KOPT-K1 (cell line): Measurements from ENCODE around the gene NEB.
"Not testable (repeated sequence)": the region's sequence is repeated elsewhere in the genome, so short reads cannot be mapped to it uniquely, and the experiment has no call there.

Experiments used
- H3K27ac ChIP-seq: fragments of 200-600 bp; sonication (generic); 2 replicates; pipeline ENCODE4 v1.5.1; 2016; ENCODE audit warnings: antibody characterized with exemption, mild to moderate bottlenecking, low read depth, low read length; ENCODE audit not compliant: poor library complexity, severe bottlenecking
- H3K36me3 ChIP-seq: fragments of 200-600 bp; sonication (generic); 2 replicates; pipeline ENCODE4 v1.5.1; 2017; ENCODE audit warnings: antibody characterized with exemption, mild to moderate bottlenecking, low read length, moderate library complexity; ENCODE audit not compliant: insufficient read depth
- H3K9me3 ChIP-seq: fragments of 200-600 bp; sonication (generic); 2 replicates; pipeline ENCODE4 v1.5.1; 2017; ENCODE audit warnings: antibody characterized with exemption, low read length, mild to moderate bottlenecking; ENCODE audit not compliant: insufficient read depth, poor library complexity, severe bottlenecking

NEB gene

DNA sequence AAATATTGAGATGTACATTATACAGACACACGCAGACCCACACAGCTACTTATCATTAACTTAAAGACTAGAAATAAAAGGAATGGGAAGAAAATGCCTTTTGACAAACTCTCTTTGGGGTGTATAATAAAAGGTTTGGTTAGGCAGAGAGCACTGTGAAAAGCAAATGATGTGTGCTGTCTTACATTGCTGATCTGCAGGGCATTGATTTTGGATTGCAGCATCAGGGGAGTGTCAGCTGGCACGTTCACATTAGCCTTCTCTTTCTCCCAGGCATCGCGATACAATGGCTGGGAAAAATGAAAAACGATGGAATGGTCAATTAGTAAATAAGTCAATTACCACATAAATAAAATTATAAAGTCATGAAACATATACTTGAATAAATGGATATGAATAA is 131.9 kb downstream of the NEB start:
- H3K9me3 ChIP-seq, H3K36me3 ChIP-seq, H3K27ac ChIP-seq: not testable (repeated sequence)

DNA sequence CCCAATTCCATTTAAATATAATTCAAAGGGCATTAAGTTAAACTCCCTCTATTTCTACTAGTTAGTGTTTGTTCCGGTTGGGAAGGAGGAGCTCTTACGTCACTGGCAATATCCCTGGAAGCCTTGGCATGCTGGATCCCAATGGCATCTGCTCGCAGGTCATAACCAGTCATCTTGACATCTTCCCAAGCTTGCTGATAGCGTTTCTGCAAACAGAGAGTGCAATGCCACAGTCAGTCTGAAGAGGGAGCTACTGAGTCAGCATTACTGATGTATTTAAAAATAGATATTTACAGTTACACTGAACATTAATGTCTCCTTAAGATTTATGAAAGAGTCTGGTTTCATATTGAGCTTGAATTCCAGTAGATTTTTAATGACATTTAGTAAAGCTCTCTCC is 132.5 kb downstream of the NEB start:
- not testable (repeated sequence) for H3K27ac ChIP-seq, H3K36me3 ChIP-seq, H3K9me3 ChIP-seq

DNA sequence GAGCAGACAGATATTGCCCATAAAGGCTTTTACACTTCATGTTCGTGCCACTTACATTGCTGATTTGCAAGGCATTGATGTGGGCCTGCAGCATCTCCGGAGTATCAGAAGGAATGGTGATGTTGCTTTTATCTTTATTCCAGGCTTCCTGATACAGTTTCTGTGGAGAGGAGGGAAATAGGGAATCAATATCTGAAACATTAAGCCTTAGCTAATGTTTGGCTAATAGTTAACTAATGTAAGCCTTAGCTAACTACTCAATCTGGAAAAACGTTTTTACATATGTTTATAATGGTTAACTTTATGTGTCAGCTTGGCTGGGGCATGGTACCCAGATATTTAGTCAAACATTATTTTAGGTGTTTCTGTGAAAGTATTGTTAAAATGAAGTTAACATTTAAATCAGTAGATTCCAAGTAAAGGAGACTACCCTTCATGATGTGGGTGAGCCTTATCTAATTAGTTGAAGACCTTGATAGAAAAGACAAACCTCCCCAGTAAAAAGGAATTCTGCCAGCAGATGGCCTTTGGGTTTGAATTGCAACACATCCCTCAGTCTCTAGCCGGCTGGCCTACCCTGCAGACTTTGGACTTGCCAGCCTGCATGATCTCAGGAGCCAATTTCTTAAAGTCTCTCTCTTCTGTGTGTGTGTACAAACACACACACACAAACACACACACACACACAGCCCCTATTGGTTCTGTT is 137.2 kb downstream of the NEB start:
- not testable (repeated sequence) for H3K27ac ChIP-seq, H3K36me3 ChIP-seq, H3K9me3 ChIP-seq

DNA sequence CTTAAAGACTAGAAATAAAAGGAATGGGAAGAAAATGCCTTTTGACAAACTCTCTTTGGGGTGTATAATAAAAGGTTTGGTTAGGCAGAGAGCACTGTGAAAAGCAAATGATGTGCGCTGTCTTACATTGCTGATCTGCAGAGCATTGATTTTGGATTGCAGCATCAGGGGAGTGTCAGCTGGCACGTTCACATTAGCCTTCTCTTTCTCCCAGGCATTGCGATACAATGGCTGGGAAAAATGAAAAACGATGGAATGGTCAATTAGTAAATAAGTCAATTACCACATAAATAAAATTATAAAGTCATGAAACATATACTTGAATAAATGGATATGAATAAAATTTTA is 142.4 kb downstream of the NEB start:
- not testable (repeated sequence) for H3K36me3 ChIP-seq, H3K9me3 ChIP-seq, H3K27ac ChIP-seq

DNA sequence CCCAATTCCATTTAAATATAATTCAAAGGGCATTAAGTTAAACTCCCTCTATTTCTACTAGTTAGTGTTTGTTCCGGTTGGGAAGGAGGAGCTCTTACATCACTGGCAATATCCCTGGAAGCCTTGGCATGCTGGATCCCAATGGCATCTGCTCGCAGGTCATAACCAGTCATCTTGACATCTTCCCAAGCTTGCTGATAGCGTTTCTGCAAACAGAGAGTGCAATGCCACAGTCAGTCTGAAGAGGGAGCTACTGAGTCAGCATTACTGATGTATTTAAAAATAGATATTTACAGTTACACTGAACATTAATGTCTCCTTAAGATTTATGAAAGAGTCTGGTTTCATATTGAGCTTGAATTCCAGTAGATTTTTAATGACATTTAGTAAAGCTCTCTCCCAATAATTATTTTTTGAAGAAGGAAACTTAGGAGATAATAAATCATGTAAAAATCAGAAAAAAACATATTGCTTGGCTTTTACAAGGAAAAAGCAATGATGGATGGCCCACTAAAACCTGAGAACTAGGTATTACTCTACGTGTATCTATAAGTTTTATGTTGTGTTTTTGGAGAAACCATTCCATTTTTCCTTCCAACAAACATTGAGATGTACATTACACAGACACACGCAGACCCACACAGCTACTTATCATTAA is 142.9 kb downstream of the NEB start:
- not testable (repeated sequence) for H3K27ac ChIP-seq, H3K36me3 ChIP-seq

DNA sequence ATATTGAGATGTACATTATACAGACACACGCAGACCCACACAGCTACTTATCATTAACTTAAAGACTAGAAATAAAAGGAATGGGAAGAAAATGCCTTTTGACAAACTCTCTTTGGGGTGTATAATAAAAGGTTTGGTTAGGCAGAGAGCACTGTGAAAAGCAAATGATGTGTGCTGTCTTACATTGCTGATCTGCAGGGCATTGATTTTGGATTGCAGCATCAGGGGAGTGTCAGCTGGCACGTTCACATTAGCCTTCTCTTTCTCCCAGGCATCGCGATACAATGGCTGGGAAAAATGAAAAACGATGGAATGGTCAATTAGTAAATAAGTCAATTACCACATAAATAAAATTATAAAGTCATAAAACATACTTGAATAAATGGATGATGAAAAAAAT is 153.0 kb downstream of the NEB start:
- not testable (repeated sequence) for H3K36me3 ChIP-seq, H3K9me3 ChIP-seq, H3K27ac ChIP-seq

More for the DNA sequence above, 142.9 kb downstream of the NEB start:
- H3K9me3 ChIP-seq: not testable (repeated sequence)

DNA sequence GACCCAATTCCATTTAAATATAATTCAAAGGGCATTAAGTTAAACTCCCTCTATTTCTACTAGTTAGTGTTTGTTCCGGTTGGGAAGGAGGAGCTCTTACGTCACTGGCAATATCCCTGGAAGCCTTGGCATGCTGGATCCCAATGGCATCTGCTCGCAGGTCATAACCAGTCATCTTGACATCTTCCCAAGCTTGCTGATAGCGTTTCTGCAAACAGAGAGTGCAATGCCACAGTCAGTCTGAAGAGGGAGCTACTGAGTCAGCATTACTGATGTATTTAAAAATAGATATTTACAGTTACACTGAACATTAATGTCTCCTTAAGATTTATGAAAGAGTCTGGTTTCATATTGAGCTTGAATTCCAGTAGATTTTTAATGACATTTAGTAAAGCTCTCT is 153.6 kb downstream of the NEB start:
- H3K9me3 ChIP-seq, H3K36me3 ChIP-seq, H3K27ac ChIP-seq: not testable (repeated sequence)

DNA sequence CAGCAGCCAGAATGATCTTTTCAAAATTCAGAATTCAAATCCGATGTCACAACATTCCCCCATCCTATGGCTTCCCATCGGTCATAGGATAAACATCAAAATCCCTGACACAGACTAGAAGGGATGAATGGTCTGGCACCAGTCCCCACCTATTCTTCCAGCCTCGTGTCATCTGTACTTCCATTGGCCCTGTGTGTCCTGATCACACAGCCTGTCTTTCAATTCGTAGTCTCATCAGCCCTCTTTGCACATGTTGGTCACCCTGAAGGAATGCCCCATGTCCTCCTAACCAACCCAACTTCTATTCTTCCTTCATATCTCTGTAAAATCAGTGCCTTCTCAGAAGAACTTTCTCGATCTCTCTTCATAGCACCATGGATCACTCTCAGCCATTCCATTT is 157.2 kb downstream of the NEB start:
- no peaks in the 10 kb centered on the region for H3K9me3 ChIP-seq

DNA sequence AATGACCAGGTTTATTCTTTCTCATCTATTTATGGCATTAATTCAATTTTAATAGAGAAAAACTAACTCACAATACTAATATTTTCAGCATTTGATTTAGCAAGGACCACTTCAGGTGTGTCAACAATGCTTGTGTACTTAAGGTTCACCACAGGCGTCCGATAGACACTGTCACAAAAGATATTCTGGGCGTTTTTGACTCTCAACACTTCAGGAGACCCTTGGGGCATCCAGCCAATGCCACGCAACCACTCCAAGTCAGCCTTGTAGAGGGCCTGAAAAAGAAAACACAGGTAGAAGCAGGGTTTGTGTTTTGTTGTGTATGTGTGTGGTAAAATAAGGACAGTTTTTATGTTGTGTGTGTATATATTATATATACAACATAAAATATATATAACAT is 158.2 kb downstream of the NEB start:
- H3K27ac ChIP-seq: no peak overlapping the region
- H3K9me3 ChIP-seq: no peaks in the 10 kb centered on the region
- H3K36me3 ChIP-seq: no peaks in the 10 kb centered on the region

More for the DNA sequence above, 157.2 kb downstream of the NEB start:
- H3K36me3 ChIP-seq: no peaks in the 10 kb centered on the region
- no peak overlapping the region for H3K27ac ChIP-seq

DNA sequence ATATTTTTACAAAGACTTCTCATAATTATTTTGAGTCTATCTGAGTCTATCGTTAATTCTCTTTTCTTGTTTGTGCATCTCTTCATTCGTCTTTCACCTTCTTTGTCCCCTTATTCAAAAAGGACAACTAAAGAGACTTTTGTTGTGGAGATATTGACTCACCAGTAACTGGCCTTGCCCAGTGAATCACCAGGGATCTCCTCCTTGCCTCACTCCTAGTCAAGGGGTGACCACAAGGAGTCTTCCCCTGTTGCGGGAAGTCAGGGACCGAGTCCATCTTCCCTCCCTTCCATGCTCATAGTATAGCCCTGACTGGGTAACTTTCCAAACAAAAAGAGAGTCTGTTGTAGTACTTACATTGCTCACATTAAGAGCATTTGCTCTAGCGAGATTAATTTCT is 158.9 kb downstream of the NEB start:
- Histone ChIP-seq H3K9me3 (no peaks in the 10 kb centered on the region), H3K36me3 (no peaks in the 10 kb centered on the region), H3K27ac (no peak overlapping the region)

DNA sequence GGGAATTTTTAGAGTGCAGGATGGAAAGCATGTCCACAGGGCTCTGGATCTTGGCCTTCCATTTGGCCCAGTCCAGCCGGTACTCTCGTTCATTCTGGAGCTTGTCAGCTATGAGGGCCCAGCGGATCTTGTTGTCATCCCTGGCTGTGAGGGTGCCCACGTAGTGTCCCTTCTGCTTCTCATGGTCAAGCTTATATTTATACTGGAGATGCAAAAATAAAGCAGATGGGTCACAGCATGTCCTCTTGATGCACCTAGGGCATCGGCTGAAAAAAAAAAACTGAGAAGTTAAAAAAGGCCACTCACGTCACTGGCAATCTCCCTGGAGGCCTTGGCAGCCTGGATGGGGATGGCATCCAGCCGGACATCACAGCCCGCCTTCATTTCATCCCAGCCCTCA is 164.1 kb downstream of the NEB start:
- Histone ChIP-seq H3K9me3 (no peaks in the 10 kb centered on the region), H3K27ac (no peak overlapping the region), H3K36me3 (no peaks in the 10 kb centered on the region)

DNA sequence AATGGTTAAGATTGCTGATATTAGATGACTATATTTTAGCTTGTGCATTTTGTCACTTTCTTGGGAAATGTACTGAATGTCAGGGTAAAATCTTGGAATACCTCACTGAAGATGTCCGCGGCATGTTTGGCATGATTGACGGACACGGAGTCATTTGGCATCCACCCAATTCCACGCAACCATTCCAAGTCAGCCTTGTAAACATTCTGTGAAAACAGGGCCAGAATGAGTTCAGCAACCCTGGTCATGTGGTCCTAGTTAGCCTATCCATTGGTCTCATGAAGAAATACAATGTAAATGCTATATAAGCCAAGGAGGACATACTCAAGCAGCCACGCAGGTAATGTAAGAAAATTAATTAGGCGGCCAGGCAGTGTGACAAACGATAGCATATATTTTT is 165.1 kb downstream of the NEB start:
- H3K27ac ChIP-seq: no peak overlapping the region
- H3K36me3 ChIP-seq: no peaks in the 10 kb centered on the region
- no peaks in the 10 kb centered on the region for H3K9me3 ChIP-seq

DNA sequence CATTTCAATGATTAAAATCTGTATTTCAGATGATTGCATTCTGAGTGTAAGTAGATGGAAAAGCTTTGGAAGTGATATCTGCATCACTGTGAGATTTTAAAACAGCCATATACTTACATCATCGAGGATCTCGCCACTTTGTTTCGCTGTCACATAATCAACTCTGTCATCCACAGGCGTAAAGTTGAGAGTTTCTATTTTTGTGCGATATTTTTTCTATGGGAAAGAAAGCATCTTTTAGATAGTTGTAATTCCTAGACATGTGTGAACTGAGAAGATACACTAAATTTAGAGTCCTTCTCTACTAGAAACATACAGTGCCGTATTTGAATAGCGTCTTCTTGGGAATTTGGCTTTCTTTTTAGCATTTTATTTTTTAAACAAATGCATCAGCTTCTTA is 165.8 kb downstream of the NEB start:
- H3K36me3 ChIP-seq: no peaks in the 10 kb centered on the region
- H3K27ac ChIP-seq: no peak overlapping the region
- no peaks in the 10 kb centered on the region for H3K9me3 ChIP-seq

DNA sequence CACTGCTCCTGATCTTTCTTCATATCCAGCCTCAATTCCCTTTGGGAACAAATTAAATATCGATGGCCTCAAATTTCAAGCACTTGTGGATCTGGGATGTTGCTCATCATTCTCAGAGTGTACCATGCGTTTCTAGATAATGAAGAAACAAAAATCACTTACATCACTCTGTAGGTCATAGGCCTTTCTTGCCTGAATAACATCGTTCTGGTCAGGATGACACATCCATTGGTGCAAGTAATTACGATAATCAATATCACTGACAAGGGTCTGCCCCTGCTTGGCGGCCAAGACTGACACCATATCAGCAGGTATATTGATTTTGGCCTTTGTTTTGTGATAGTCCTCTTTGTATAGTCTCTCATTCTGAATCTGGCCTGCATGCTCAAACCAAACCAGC is 167.3 kb downstream of the NEB start:
- Histone ChIP-seq H3K27ac (no peak overlapping the region), H3K36me3 (no peaks in the 10 kb centered on the region), H3K9me3 (no peaks in the 10 kb centered on the region)

DNA sequence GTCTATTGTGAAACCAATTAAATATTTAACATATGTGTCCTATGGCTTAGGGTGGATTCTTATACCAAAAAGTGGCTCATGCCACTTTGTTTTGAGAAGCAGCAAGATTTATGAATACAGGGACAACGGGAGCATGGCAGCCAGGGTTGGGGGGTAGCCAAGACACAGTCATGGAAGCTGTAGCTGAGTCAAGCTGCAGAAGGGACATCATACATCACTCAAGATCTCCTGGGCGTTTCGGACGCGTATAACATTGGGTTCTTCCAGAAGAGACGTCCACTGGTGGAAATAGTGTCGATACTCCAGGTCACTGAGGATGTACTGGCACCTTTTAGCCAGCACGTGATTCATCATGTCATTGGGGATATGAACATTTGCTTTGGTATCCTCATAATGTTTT is 171.9 kb downstream of the NEB start:
- Histone ChIP-seq H3K9me3 (no peaks in the 10 kb centered on the region), H3K27ac (no peak overlapping the region), H3K36me3 (no peaks in the 10 kb centered on the region)

DNA sequence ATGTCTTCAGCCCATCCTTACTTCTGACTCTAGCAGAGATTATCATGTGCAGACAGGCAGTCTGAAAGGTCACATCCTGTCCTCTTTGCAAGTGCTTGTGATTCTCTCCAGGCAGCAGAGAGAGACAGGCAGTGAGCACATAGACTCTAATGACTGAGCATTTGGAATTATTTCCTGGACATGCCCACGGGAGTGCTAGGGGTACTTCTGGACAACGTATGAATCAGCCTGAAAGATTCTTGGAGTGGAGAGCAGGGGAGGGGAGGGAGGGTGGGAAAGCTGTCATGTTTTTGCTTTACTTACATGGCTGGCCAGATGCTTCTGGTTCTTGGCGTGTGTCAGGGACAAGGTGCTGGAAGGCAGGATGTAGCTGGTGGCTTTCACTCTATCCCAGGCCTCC is 174.0 kb downstream of the NEB start:
- Histone ChIP-seq H3K9me3 (no peaks in the 10 kb centered on the region), H3K27ac (no peak overlapping the region), H3K36me3 (no peaks in the 10 kb centered on the region)
